ENCODE data around the gene ZSCAN20.

The ZSCAN20 gene

GRCh38 chr1:33537885-33538284, 65.4 kb downstream of the ZSCAN20 start:
- no peak for DNase-seq

- DNase-seq, result no peak
These were observed 69.5 kb downstream of the ZSCAN20 start for GRCh38 chr1:33541966-33542365.

All from stimulated activated naive CD4-positive, alpha-beta T cell treated with Interleukin-2 at 50 U/mL for 16 hours (primary cell).